Endothelial cell (in vitro differentiated cells): ENCODE data around the gene EXOC6. TPM values are rescaled to one million over a fixed set of nuclear protein-coding genes. Genes with fewer than 3 reads are reported as not detected.
A peak's percentile ranks its signal among the peaks of the same experiment; 100 is the strongest.

Source experiments
- DNase-seq: peaks from one replicate; pipeline ENCODE4 v3.0.0; 2021; ENCODE audit warnings: low spot score
- H3K27ac Mint-ChIP-seq: one replicate; pipeline ENCODE4 v1.8.0; 2021; ENCODE audit warnings: mixed read lengths, inconsistent platforms; ENCODE audit not compliant: unreplicated experiment
- H3K27me3 Mint-ChIP-seq: one replicate; pipeline ENCODE4 v1.8.0; 2021; ENCODE audit warnings: mild to moderate bottlenecking, moderate library complexity, mixed read lengths, inconsistent platforms; ENCODE audit not compliant: unreplicated experiment
- H3K36me3 Mint-ChIP-seq: one replicate; pipeline ENCODE4 v1.8.0; 2021; ENCODE audit warnings: mild to moderate bottlenecking, low read depth, mixed read lengths, inconsistent platforms; ENCODE audit not compliant: unreplicated experiment
- H3K4me1 Mint-ChIP-seq: one replicate; pipeline ENCODE4 v1.8.0; 2021; ENCODE audit warnings: mild to moderate bottlenecking, mixed read lengths, inconsistent platforms; ENCODE audit not compliant: unreplicated experiment
- H3K4me3 Mint-ChIP-seq: one replicate; pipeline ENCODE4 v1.8.0; 2021; ENCODE audit warnings: mild to moderate bottlenecking, mixed read lengths, inconsistent platforms; ENCODE audit not compliant: unreplicated experiment
- H3K9me3 Mint-ChIP-seq: one replicate; pipeline ENCODE4 v1.8.0; 2021; ENCODE audit warnings: mixed read lengths, inconsistent platforms; ENCODE audit not compliant: unreplicated experiment
- long read RNA-seq: library from polyadenylated mRNA; unstranded; transcript quantifications from one replicate; pipeline ENCODE4 v2.0.0, GENCODE V29; 2020; ENCODE audit not compliant: unreplicated experiment
- total RNA-seq: library from RNA; stranded (reverse); fragmentation: NEBNext Ultra II Directional; extraction: Animal tissue kit (Norgen Biotek cat#: 25700); gene quantifications from one replicate; pipeline ENCODE4 v1.2.1, GENCODE V29; 2021; ENCODE audit not compliant: unreplicated experiment
- TF ChIP-seq, protein P1 (sequence below): fragments of 200-600 bp; sonication (generic); IDR thresholded peaks from one replicate; pipeline ENCODE4 v1.5.0; 2021; ENCODE audit warnings: antibody characterized with exemption; ENCODE audit not compliant: unreplicated experiment

Gene EXOC6, protein sequence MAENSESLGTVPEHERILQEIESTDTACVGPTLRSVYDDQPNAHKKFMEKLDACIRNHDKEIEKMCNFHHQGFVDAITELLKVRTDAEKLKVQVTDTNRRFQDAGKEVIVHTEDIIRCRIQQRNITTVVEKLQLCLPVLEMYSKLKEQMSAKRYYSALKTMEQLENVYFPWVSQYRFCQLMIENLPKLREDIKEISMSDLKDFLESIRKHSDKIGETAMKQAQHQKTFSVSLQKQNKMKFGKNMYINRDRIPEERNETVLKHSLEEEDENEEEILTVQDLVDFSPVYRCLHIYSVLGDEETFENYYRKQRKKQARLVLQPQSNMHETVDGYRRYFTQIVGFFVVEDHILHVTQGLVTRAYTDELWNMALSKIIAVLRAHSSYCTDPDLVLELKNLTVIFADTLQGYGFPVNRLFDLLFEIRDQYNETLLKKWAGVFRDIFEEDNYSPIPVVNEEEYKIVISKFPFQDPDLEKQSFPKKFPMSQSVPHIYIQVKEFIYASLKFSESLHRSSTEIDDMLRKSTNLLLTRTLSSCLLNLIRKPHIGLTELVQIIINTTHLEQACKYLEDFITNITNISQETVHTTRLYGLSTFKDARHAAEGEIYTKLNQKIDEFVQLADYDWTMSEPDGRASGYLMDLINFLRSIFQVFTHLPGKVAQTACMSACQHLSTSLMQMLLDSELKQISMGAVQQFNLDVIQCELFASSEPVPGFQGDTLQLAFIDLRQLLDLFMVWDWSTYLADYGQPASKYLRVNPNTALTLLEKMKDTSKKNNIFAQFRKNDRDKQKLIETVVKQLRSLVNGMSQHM
- 28.5 TPM for total RNA-seq
- long read RNA-seq, partial matches to known transcripts = 4 of 7 reads
- long read RNA-seq, other reads (novel, unspliced or antisense) = 1 of 7 reads

DNA sequence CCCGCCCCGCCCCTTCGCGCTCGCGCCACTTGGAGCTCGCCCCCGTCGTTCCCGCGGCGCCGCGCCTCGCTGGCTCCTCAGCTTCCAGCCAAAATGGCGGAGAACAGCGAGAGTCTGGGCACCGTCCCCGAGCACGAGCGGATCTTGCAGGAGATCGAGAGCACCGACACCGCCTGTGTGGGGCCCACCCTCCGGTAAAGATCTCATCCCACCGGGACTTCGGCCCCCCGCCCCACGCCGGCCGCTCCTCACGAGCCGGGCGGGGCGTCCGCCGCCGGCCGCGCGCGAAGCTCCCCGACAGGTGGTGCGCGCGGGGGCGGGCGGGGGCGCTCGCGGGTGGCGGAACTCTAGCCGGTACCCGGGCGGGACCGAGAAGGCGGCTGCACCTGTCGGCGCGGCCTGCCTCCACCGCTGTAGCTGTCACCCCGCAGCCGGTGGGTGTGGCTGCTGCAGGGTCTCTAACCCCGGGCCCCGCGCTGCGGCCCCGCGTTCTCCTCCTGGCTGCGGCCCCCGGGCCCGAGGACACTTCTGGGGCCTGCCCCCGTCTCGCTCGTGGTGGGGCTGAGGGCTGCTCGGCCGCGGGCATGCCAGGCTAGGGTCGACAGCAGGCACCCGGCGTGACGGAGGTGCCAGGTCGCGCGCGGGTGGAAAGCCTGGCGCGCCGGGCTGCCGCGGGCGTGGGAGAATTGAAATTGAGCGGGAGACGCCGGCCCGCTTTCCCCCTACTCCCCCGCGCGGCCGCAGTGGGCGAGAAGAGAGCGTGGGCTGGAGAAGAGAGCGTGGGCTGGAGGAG lies at the start of gene EXOC6:
Gene EXOC6 (plus strand): TSS at position 80 of the 793 bp plus-strand sequence. CDS start 14 bp downstream, at position 94.
- Mint-ChIP-seq H3K4me3 (peak within 1 kb of the TSS; percentile 96), H3K9me3 (no peaks in the 10 kb centered on the region), H3K27me3 (peaks cover 7% of the 10 kb centered on the region), H3K4me1 (peaks cover 13% of the 10 kb centered on the region), H3K36me3 (peaks cover 20% of the 10 kb centered on the region), H3K27ac (peak within 1 kb of the TSS; percentile 58)
- TF ChIP-seq, protein P1, sequence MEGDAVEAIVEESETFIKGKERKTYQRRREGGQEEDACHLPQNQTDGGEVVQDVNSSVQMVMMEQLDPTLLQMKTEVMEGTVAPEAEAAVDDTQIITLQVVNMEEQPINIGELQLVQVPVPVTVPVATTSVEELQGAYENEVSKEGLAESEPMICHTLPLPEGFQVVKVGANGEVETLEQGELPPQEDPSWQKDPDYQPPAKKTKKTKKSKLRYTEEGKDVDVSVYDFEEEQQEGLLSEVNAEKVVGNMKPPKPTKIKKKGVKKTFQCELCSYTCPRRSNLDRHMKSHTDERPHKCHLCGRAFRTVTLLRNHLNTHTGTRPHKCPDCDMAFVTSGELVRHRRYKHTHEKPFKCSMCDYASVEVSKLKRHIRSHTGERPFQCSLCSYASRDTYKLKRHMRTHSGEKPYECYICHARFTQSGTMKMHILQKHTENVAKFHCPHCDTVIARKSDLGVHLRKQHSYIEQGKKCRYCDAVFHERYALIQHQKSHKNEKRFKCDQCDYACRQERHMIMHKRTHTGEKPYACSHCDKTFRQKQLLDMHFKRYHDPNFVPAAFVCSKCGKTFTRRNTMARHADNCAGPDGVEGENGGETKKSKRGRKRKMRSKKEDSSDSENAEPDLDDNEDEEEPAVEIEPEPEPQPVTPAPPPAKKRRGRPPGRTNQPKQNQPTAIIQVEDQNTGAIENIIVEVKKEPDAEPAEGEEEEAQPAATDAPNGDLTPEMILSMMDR = peak; percentile 45
- DNase-seq = peak; percentile 75

DNA sequence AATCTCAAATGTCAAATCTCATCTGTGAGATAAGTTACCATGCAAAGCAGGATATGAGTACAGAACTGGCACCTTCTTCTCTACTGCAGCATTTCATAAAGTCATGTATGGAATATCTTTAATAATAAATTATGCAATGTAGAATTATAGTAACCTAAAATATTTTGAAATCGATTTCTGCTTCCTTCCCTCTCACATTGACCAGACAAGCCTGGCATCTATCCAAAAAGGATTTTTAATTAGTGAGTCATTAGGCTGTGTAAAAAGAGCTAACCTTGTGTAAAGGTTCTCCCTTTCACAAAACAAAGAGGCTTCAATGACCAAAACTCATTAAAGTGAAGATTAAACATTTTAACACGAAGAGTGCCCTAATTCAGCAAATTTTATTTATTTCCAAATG lies 48.8 kb upstream of the EXOC6 start:
- TF ChIP-seq, protein P1 = no peak
- H3K27me3 Mint-ChIP-seq = peaks cover 3% of the 10 kb centered on the region
- no peak overlapping the region for H3K27ac Mint-ChIP-seq
- no peak overlapping the region for H3K4me3 Mint-ChIP-seq
- H3K4me1 Mint-ChIP-seq = no peaks in the 10 kb centered on the region
- DNase-seq = no peak
- no peaks in the 10 kb centered on the region for H3K9me3 Mint-ChIP-seq
- H3K36me3 Mint-ChIP-seq = no peaks in the 10 kb centered on the region

DNA sequence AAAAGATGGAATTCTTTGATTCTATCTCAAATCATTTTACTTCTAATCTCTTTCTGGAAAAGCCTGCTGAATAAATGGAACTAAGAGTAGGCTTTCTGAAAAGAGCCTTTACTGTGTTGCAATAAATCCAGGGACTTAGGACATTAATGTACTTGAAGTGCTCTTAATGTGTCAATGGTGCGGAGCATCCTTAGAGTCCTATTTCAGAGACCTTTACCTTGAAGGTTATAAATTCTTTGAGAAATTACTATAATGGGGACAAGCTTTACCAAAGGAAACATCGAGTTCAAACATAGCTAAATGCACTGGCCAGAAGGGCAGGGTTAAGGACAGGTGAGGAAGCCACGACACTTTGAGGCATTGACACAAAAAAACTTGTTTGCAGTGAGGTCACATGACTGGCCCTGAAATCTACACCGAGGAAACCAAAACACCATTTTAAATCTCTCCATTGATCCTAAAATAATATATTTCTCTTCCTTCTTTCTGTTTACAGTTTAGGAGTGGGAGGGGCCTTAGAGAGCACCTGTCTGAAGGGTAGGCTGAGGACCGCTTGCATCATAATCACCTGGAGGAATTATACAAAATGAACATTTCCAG lies 48.1 kb upstream of the EXOC6 start:
- H3K27ac Mint-ChIP-seq = no peak overlapping the region
- DNase-seq = no peak
- no peaks in the 10 kb centered on the region for H3K4me1 Mint-ChIP-seq
- H3K4me3 Mint-ChIP-seq = no peak overlapping the region
- peaks cover 3% of the 10 kb centered on the region for H3K27me3 Mint-ChIP-seq
- no peaks in the 10 kb centered on the region for H3K9me3 Mint-ChIP-seq
- TF ChIP-seq, protein P1 = no peak
- H3K36me3 Mint-ChIP-seq = no peaks in the 10 kb centered on the region

DNA sequence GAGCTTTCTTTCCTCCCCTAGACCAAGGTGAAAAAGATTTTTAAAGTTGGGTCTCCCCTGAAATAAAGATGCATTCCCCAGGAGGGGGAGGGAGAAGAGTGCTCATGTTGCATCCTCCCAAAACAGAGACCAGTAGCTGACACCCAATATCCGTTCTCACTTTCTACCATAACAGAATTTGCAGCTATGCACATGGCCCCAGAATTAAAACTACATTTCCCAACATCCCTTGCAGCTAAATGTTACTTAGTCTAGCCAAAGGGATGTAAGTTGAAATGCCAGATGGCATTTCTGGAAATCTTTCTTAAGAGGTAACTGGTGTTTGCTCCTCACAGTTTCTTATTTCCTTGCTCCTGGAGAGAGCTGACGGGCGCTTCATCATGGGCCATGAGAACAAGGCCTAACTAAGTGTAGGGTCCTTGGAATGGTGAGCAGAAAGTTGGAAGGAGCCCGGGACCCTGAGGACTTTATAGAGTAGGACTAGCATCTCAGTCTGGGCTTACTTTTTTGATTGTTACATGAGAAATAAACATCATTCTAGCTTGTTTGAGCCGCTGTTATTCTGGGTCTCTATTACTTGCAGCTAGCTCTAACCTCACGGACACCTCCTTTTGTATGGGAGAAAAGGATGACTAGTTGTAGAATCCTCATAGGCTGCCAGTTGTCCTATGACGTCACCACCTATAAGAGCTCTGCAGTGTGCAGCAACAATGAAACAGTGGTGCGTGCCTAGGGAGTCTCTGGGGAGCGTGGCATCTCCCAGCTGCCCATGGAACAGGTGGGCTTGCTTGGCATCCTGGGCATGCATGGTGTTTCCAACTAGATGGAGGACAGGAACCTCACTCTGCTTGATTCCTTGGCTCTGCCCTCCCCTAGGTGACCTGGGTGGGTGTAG lies 46.1 kb upstream of the EXOC6 start:
- no peaks in the 10 kb centered on the region for H3K4me1 Mint-ChIP-seq

More for the DNA sequence above, 46.1 kb upstream of the EXOC6 start:
- DNase-seq = no peak
- Mint-ChIP-seq H3K27ac (no peak overlapping the region), H3K4me3 (no peak overlapping the region), H3K36me3 (no peaks in the 10 kb centered on the region), H3K27me3 (peaks cover 3% of the 10 kb centered on the region), H3K9me3 (no peaks in the 10 kb centered on the region)
- TF ChIP-seq, protein P1 = no peak
